Mucosa of stomach (tissue), 1 donor: ENCODE data around the gene MNS1.

Source experiments
- H3K27me3 ChIP-seq: one replicate; pipeline ENCODE4 v1.7.0; 2013; ENCODE audit warnings: mild to moderate bottlenecking, low read length; ENCODE audit not compliant: control insufficient read depth, insufficient read depth
- H3K36me3 ChIP-seq: one replicate; pipeline ENCODE4 v1.7.0; 2013; ENCODE audit warnings: low read length; ENCODE audit not compliant: control insufficient read depth, insufficient read depth
- H3K4me1 ChIP-seq: one replicate; pipeline ENCODE4 v1.7.0; 2013; ENCODE audit warnings: mild to moderate bottlenecking, low read length; ENCODE audit not compliant: control insufficient read depth, insufficient read depth
- H3K4me3 ChIP-seq: one replicate; pipeline ENCODE4 v1.7.0; 2013; ENCODE audit warnings: low read length
- H3K9ac ChIP-seq: one replicate; pipeline ENCODE4 v1.7.0; 2013; ENCODE audit warnings: mild to moderate bottlenecking, low read length, moderate library complexity
- H3K9me3 ChIP-seq: one replicate; pipeline ENCODE4 v1.7.0; 2013; ENCODE audit warnings: mild to moderate bottlenecking, low read length, moderate library complexity; ENCODE audit not compliant: control insufficient read depth
- donor health status: Pancreatic carcinoma.

The MNS1 gene

GRCh38 chr15:56393277-56393676 is 71.7 kb downstream of the MNS1 start:
- no peaks in the 10 kb centered on the region for H3K36me3 ChIP-seq
- H3K27me3 ChIP-seq: no peaks in the 10 kb centered on the region
- H3K4me3 ChIP-seq: no peak overlapping the region
- H3K9ac ChIP-seq: no peak overlapping the region
- no peaks in the 10 kb centered on the region for H3K9me3 ChIP-seq
- H3K4me1 ChIP-seq: no peaks in the 10 kb centered on the region

- H3K9ac ChIP-seq: no peak overlapping the region
- no peaks in the 10 kb centered on the region for H3K36me3 ChIP-seq
- H3K27me3 ChIP-seq: no peaks in the 10 kb centered on the region
- H3K4me3 ChIP-seq: no peak overlapping the region
- no peaks in the 10 kb centered on the region for H3K4me1 ChIP-seq
- H3K9me3 ChIP-seq: no peaks in the 10 kb centered on the region
Measured at GRCh38 chr15:56390739-56391267, 74.1 kb downstream of the MNS1 start.

GRCh38 chr15:56385908-56386307 is 79.0 kb downstream of the MNS1 start:
- Histone ChIP-seq H3K27me3 (no peaks in the 10 kb centered on the region), H3K9ac (no peak overlapping the region)

GRCh38 chr15:56383010-56383409 is 81.9 kb downstream of the MNS1 start:
- Histone ChIP-seq H3K4me1 (no peaks in the 10 kb centered on the region), H3K9me3 (no peaks in the 10 kb centered on the region), H3K4me3 (no peak overlapping the region), H3K36me3 (no peaks in the 10 kb centered on the region), H3K27me3 (no peaks in the 10 kb centered on the region), H3K9ac (no peak overlapping the region)

More at GRCh38 chr15:56385908-56386307, 79.0 kb downstream of the MNS1 start:
- no peaks in the 10 kb centered on the region for H3K9me3 ChIP-seq
- H3K36me3 ChIP-seq: no peaks in the 10 kb centered on the region
- no peaks in the 10 kb centered on the region for H3K4me1 ChIP-seq
- no peak overlapping the region for H3K4me3 ChIP-seq
